Brain pericyte (primary cell): ENCODE measurements around the gene COLEC12.

Source experiments
- DNase-seq: peaks from one replicate; pipeline ENCODE4 v3.0.0-alpha.2; 2012; ENCODE audit warnings: low read depth, low spot score

COLEC12 gene

GRCh38 chr18:446941-447560 lies 53.5 kb downstream of the COLEC12 start:
- DNase-seq = no peak

- no peak for DNase-seq
Measured at GRCh38 chr18:445055-445454, 55.4 kb downstream of the COLEC12 start.

GRCh38 chr18:438571-438970 lies 61.9 kb downstream of the COLEC12 start:
- no peak for DNase-seq

- no peak for DNase-seq
Measured at GRCh38 chr18:435940-436339, 64.6 kb downstream of the COLEC12 start.

DNA sequence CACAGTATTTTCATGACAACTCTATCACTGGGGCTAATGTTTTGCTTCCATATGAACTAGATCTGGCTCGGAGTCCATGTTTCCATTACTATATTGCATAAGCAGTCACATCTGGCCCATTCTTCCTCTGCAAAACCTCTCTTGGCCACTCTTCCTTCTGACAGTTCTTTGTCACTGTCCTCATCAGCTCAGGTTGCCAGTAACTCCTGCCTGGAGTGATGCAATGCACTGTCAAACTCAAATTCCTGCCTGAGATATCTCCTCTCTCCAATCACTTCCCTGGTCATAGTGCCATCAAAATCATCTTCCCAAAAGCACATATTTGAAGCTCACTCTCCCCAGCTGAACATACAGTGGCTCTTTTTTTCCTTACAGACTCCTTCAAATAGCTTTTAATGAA lies 66.1 kb downstream of the COLEC12 start:
- DNase-seq = no peak

- DNase-seq = no peak
Measured at GRCh38 chr18:433960-434359, 66.5 kb downstream of the COLEC12 start.

DNA sequence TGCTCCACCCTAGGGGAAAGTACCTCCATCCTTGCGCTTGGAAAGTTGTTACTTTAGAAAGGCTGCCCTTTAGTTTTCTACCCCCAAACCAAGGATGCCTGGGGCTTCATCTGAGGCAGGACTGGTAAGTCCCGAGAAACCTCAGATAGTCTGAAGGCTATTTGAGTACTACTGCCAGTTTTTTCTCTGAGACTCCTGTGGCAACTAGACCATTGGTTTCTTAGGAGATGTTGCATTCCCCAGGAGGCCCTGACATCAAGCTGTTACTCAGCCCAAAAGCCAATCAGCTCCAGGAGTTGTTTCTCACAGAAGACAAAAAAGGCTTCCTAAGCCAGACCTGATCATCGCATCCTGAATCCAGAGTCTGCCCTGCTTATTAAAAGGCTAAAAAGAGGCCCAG lies 67.2 kb downstream of the COLEC12 start:
- no peak for DNase-seq

DNA sequence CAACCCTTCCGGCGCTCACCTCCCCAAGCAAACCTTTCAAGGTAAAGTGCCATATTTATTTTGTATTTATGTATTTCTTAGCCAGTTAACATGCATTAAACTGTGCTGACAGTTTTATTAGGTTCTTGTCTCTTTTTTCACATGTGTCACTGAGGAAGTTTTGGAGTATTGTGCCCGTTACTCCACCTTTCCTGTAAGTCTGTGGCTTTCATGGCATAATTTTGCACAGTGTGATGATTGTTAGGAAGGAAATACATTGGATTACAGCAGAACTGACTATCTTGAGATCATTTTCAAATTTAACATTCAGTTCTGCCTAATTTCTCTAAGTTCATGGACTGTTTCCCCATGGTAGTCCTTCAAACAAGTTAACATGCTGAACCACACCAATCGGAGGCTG lies 67.7 kb downstream of the COLEC12 start:
- DNase-seq = no peak

- no peak for DNase-seq
Measured at GRCh38 chr18:429030-429429, 71.5 kb downstream of the COLEC12 start.

DNA sequence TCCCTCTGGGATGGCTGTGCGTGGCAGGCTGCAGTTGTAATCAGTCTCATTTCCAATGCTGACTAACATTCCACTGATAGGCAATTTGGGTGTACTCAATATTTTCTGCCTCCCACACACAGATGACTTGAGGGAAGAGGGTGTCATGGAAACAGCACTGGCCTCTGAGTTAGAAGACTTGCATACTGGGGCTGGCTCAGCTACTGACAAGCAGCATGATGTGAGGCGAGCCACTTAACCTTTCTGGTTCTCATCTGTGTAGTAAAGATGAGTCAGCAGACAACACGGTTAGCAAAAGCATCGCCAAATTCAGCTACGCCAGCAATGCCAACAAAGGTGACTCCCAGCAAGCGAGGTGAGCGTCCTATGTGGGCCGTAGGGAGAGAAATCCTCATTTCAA lies 73.5 kb downstream of the COLEC12 start:
- no peak for DNase-seq

GRCh38 chr18:425106-425745 lies 75.3 kb downstream of the COLEC12 start:
- DNase-seq = no peak

GRCh38 chr18:424668-425067 lies 75.8 kb downstream of the COLEC12 start:
- no peak for DNase-seq

DNA sequence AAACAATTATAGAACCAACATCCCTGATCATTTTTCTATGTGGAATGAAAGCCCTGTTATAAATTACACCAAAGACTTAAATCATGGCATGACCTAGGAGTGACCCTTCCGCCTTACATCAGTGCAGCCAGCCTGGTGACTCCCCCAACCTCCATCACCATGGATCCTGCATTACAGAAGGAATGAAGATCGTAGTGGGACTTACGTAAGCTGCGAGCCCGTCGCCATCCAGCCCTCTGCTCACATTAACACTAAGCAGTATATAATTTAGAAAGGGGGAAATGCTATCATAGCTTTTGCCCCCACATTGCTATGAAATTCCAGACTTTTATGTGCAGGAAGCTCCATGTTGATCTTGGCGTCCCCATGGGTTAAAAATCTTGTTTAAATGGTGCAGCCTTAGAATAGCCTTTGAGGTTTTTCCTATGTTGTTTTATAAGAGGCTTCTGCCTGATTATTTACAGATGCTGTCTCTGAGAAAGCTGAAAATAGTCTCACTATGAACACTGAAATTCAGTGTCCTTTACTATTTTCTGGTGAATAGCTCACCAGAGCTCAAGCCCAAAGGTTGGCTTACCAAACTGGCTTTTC lies 76.3 kb downstream of the COLEC12 start:
- peak; percentile 59 for DNase-seq

DNA sequence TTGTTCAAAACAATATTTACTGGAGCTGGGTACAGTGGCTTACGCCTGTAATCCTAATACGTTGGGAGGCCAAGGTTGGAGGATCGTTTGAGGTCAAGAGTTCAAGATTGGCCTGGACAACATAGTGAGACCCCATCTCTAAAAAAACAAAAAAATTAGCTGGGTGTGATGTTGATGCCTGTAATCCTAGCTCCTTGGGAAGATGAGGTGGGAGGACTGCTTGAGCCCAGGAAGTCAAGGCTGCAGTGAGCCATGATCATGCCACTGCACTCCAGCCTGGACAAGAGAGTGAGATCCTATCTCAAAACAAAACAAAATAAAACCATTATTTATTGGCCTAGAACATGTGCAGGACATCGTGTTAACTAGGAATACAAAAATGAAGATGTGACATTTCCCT lies 77.5 kb downstream of the COLEC12 start:
- DNase-seq = no peak

DNA sequence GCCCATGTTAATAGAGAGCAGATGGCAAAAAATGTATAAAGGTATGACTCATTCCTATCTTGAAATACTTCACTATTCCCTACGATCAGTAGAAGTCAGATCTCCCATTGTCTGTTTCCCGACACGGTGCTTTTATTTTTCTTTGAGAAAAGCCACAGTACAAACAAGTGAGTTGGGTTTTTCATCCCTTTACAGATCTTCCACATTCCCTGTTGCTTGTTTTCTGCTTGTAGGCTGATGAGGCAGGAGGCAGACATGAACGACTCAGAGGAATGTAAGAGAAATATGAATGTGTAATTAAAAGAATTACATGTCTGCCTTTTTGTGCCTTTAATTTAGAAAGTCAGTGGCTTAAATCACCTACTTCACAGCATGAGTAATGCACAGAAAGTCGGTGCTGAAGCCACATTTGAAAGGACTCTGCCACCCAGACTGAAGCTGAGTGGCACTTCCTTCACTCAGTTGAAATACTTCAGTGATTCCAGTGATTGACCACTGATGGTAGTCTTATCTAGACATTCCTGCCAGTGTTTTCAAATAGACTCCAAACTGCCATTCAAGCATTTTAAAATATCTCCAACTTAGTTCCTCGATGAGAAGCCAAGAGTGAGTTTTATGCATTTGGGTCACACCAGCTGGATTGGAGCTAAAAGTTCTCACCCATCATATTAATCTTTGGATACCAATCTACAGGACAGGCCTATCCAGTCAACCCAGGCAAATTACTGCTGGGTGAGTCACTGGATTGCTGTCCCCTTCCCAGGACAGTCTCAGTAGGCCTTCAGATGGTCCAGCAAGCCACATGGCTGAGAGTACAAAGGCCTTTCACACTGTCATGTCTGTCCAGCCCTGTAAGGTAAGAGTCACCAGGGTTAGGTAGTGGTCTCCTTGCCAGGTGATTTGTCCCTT lies 79.0 kb downstream of the COLEC12 start:
- DNase-seq = no peak

DNA sequence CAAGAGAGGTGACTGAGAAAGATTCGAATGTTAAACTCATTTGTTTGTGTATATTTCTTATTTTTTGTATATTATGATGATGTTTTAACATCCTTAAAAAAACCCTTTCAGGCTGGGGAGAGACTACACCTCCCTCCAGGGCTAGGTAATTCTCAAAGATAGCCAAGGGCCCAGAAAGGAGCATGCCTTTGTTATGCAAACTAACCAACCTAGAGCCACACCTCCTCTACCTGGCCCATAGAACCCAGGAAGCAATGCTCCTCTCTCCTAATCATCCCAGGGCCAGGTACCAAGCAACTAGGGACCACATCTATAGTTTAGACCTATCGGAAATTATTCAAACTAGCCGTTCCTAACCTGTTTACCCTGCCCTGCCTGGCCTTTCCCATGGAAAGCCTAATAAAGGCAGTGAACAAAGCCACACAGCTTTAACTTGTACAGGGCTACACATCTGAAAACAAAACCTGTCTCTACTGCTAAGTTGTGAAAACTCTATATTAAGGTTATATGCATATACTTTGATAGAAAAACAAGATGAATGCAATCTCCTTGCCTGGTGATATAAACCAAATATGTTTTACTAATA lies 79.7 kb downstream of the COLEC12 start:
- no peak for DNase-seq

GRCh38 chr18:419541-420175 lies 80.8 kb downstream of the COLEC12 start:
- DNase-seq = no peak

DNA sequence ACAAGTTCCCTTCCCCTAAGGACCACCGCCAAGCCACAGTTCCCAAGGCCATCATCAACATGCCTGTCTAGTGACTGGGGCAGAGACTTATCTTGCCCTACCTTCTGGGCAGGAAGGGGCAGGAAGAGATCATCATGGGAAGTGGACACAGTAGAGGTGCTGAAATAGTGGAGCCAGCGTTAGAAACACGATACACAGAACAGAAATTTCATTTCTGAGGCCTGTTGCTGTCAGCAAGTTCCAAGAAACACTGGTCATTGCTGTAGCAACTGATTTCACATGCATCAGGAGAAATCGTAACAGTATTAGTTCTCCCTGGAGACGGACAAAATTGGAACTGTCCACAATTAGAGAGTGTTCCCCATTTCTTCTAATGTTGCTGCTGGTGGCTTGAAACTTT lies 83.0 kb downstream of the COLEC12 start:
- DNase-seq = no peak

DNA sequence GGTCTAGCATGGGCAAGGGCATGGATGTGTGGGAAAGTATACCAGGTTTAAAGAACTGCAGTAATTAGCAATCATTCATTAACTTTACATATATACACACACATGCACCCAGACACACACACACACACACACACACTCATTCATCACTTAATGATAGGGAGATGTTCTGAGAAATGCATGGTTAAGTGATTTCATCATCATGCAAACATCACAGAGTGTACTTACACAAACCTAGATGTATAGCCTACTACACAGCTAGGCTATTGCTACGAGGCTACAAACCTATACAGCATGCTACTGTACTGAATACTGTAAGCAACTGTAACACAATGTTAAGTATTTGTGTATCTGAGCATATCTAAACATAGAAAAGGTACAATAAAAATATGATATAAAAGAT lies 83.6 kb downstream of the COLEC12 start:
- DNase-seq = no peak

- no peak for DNase-seq
Measured at GRCh38 chr18:415617-416612, 84.6 kb downstream of the COLEC12 start.
